ENCODE results near the gene TWIST1. TPM values are rescaled to one million over a fixed set of nuclear protein-coding genes. Genes with fewer than 3 reads are reported as not detected.

Gene TWIST1
- total RNA-seq, 4 donors from 2014 or later, result 4.0 to 12.7 (median 10.5) TPM

- WGBS, result 19% methylated on average over 11 of the region's 11 CpGs
- H3K27ac ChIP-seq, result peak overlapping the region; percentile 88
- no peak for DNase-seq (ENCODE audit: low spot score in 2 of 2)
- H3K4me1 ChIP-seq, result peaks cover 32% of the 10 kb centered on the region
- H3K36me3 ChIP-seq, result no peaks in the 10 kb centered on the region
- peaks cover 93% of the 10 kb centered on the region for H3K27me3 ChIP-seq
- H3K9me3 ChIP-seq, result no peaks in the 10 kb centered on the region
- peak overlapping the region; percentile 46 for H3K4me3 ChIP-seq
- no peak for TF ChIP-seq CTCF (IDR thresholded peaks at IDR 0.05)
- TF ChIP-seq EP300 (IDR thresholded peaks at IDR 0.05), result no peak
- no peak for TF ChIP-seq POLR2AphosphoS5 (IDR thresholded peaks at IDR 0.05)
- TF ChIP-seq POLR2A (IDR thresholded peaks at IDR 0.05), result no peak
These were observed 8.2 kb downstream of the TWIST1 start for GRCh38 chr7:19109000-19109946.

GRCh38 chr7:19107356-19108146, 9.9 kb downstream of the TWIST1 start:
- peaks cover 32% of the 10 kb centered on the region for H3K4me1 ChIP-seq
- no peaks in the 10 kb centered on the region for H3K9me3 ChIP-seq
- WGBS, result 1% methylated on average over 38 of the region's 48 CpGs
- H3K27me3 ChIP-seq, result peaks cover 91% of the 10 kb centered on the region
- H3K36me3 ChIP-seq, result no peaks in the 10 kb centered on the region
- H3K27ac ChIP-seq, result peak overlapping the region; percentile 88
- H3K4me3 ChIP-seq, result peak overlapping the region; percentile 46
- peak in 1 of 2 donors; percentile 22 for TF ChIP-seq POLR2A (IDR thresholded peaks at IDR 0.05)
- no peak for TF ChIP-seq POLR2AphosphoS5 (IDR thresholded peaks at IDR 0.05)
- peak; percentile 78 to 87 for DNase-seq (ENCODE audit: low spot score in 2 of 2)

GRCh38 chr7:19107081-19107355, 10.4 kb downstream of the TWIST1 start:
- TF ChIP-seq EP300 (IDR thresholded peaks at IDR 0.05) (no peak), POLR2AphosphoS5 (IDR thresholded peaks at IDR 0.05) (no peak), POLR2A (IDR thresholded peaks at IDR 0.05) (no peak), CTCF (IDR thresholded peaks at IDR 0.05) (no peak)
- no peaks in the 10 kb centered on the region for H3K36me3 ChIP-seq
- 5% methylated on average over 6 of the region's 6 CpGs for WGBS

GRCh38 chr7:19106241-19107080, 11.0 kb downstream of the TWIST1 start:
- peaks cover 32% of the 10 kb centered on the region for H3K4me1 ChIP-seq
- WGBS, result 3% methylated on average over 30 of the region's 49 CpGs
- no peaks in the 10 kb centered on the region for H3K36me3 ChIP-seq
- no peaks in the 10 kb centered on the region for H3K9me3 ChIP-seq
- TF ChIP-seq CTCF (IDR thresholded peaks at IDR 0.05) (no peak), EP300 (IDR thresholded peaks at IDR 0.05) (no peak), POLR2AphosphoS5 (IDR thresholded peaks at IDR 0.05) (no peak), POLR2A (IDR thresholded peaks at IDR 0.05) (no peak)
- peak overlapping the region; percentile 88 for H3K27ac ChIP-seq
- DNase-seq (ENCODE audit: low spot score in 2 of 2), result no peak
- H3K27me3 ChIP-seq, result peaks cover 85% of the 10 kb centered on the region
- H3K4me3 ChIP-seq, result peak overlapping the region; percentile 46

More at GRCh38 chr7:19107081-19107355, 10.4 kb downstream of the TWIST1 start:
- Histone ChIP-seq H3K27ac (peak overlapping the region; percentile 88), H3K27me3 (peaks cover 87% of the 10 kb centered on the region), H3K9me3 (no peaks in the 10 kb centered on the region), H3K4me3 (peak overlapping the region; percentile 46), H3K4me1 (peaks cover 32% of the 10 kb centered on the region)
- DNase-seq (ENCODE audit: low spot score in 2 of 2), result no peak

- no peak for DNase-seq (ENCODE audit: low spot score in 2 of 2)
- H3K4me3 ChIP-seq, result peak overlapping the region; percentile 46
- no peaks in the 10 kb centered on the region for H3K9me3 ChIP-seq
- WGBS, result 18% methylated on average over 4 of the region's 4 CpGs
- H3K36me3 ChIP-seq, result no peaks in the 10 kb centered on the region
- peaks cover 32% of the 10 kb centered on the region for H3K4me1 ChIP-seq
- H3K27me3 ChIP-seq, result peaks cover 78% of the 10 kb centered on the region
- no peak for TF ChIP-seq POLR2AphosphoS5 (IDR thresholded peaks at IDR 0.05)
- peak overlapping the region; percentile 88 for H3K27ac ChIP-seq
These were observed 11.9 kb downstream of the TWIST1 start for GRCh38 chr7:19105546-19105945.
